GM12878 (cell line): Measurements from ENCODE around the gene NT5M.

Source experiments
- GATAD2B ChIP-seq: fragments of 450-650 bp; conservative IDR thresholded peaks from 2 replicates; pipeline ENCODE4 v1.6.1; 2017; ENCODE audit warnings: low read depth, mild to moderate bottlenecking, moderate library complexity
- POLR2AphosphoS5 ChIP-seq: IDR thresholded peaks from 2 replicates; pipeline ENCODE4 v1.6.1; 2011; ENCODE audit warnings: mild to moderate bottlenecking, low read length, inconsistent platforms

- TF ChIP-seq POLR2AphosphoS5 (no peak), GATAD2B (no peak)
Observed at GRCh38 chr17:17379197-17379991, 76.2 kb downstream of the NT5M start.
